HG02852 (cell line): ENCODE results near the gene CFAP97D1.

ENCODE experiments used
- ATAC-seq: cut with Tn5 transposase; IDR thresholded peaks from one replicate; pipeline ENCODE4 v1.9.1; 2021; ENCODE audit warnings: mild to moderate bottlenecking, moderate library complexity; ENCODE audit not compliant: unreplicated experiment

Gene CFAP97D1

DNA sequence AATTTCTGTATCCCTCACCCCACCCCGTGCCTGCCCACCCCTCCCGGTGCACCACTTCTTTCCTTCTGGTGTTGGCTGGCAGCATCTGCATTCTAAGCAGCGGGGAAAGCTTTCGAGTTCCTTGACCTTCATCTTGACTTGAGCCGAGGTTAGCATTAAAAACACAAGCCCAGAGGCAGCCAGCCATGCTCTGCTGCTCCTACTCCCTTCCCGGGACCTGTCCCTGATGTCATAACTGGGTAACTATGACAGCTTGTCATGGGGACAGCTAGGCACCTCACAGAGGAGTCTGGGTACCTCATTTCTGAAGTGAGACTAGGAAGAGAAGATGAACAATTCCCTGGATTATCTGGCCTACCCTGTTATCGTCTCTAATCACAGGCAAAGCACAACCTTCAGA lies at the start of gene CFAP97D1:
TSS of gene CFAP97D1 (plus strand) at position 301 of the 400 bp plus-strand sequence. CDS start at position 329, 28 bp downstream.
- ATAC-seq: no peak

DNA sequence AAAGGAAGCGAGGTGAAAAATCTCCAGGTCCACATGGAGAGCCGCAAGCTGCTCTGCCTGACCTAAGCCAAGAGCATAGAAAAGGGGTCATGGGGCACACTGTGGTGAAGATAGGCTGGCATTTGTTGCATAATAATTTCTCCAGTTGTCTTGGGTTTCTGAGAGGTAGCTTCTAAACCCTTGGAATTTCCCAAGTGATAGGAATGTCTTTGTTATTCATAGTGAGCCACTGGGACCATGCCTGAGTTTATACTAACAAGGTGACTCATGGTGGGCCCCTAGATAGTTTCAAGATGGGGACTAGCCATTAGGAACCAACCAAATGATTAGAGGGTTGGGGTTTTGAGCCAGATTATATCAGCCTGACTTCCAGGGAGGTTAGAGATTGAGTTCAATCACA lies 47.3 kb upstream of the CFAP97D1 start:
- no peak for ATAC-seq

GRCh38 chr17:43733956-43734355 lies 46.3 kb upstream of the CFAP97D1 start:
- ATAC-seq: no peak

DNA sequence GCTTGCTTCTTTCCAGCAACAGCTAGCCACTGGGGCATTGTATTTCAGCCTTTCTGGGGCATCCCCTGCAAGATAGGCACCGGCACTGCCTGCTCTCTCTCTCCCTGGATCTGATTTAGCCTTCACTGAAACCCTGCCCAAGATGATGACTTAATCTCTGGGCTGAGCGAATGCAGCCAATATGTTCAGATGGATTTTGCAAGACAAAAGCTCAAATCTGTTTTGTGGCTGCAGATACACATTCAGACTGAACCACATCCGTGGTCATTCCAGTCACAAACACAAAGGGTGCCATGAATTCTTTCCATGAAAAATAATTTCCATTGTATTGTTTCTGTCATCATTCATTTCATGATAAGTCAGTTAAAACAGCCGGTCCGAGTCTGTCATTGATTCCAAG lies 45.9 kb upstream of the CFAP97D1 start:
- ATAC-seq: no peak

- no peak for ATAC-seq
These were observed 43.8 kb upstream of the CFAP97D1 start for GRCh38 chr17:43736389-43736788.

DNA sequence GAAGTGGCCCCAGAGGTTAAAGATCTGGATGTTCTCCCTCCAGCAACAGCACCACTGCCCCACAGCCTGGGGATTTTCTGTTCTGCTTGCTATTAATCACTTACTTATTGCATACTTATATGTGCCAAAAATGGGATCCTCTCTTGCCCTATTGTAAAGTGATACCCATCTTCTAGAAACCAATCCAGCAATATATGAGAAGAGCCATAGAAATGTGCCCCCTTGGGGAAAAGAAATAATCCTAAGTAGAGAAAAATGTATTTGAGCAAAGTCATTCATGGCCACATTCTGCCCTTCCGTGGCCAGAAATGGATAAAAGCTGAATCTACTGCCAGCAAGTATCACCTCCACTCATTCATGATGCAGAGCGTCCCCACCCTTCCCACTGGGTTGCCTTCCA lies 42.5 kb upstream of the CFAP97D1 start:
- no peak for ATAC-seq

DNA sequence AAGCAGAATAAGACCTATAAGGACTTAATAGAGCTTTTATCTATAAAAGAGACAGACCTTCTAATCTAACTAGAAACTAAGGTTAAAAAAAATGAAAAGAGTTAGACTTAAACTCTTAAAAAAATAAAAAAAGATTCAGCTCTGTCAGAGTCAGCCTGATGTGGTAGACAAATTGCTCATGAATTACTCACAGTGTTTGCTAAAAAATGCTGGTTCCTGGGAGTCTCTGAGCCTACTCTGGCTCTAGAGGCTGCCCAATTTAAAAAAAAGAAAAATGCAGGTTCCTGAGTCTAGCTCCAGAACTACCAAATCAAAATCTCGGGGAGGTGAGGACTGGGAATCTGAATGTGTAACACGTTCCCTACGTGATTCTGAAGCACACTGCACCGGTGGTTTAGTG lies 39.7 kb upstream of the CFAP97D1 start:
- no peak for ATAC-seq

DNA sequence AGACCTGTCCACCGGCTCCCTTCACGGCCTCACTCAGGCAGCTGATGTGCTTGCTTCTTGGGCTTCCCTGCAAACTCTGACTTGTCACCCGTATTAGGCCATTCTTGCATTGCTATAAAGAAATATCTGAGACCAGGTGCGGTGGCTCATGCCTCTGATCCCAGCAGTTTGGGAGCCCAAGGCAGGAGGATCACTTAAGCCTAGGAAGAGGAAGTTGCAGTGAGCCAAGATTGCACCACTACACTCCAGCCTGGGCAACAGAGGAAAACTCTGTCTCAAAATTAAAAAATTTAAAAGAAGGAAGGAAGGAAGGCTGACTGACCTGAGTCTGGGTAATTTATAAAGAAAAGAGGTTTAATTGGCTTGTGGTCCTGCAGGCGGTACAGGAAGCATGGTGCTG lies 38.6 kb upstream of the CFAP97D1 start:
- no peak for ATAC-seq

DNA sequence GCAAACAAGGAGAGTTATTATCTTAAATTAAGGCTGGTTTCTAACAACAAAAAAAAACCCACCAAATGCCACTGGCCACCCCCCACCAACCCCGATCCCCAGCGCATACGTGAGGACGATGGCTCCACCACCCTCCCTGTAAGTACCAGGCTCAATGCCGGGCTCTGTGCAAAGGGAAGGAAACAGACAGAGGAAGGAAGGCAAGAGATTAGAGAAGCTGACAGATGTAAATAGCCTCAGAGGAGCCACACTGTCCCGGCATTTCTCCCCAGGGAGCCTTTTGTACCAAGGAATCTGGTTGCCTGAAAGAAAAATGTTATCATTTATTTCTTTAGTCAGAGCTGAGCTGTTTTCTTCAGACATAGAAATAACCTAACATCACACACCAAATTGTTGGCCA lies 34.7 kb upstream of the CFAP97D1 start:
- no peak for ATAC-seq

DNA sequence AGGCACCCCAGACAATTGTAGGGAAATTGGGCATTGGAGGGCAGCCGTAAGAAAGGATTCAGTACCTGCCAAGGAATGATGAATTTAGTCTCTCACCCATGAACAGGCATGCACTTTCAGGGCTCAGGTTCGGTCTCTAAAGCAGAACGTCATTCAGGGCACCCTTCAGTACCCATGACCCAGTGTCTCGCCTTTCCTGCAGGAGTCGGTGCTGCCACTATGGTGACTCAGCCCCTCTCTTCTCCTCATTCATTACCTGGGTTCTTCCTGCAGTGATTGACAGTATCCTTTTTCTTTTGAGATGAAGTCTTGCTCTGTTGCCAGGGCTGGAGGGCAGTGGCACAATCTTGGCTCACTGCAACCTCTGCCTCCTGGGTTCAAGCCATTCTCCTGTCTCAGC lies 30.1 kb upstream of the CFAP97D1 start:
- ATAC-seq: no peak

- ATAC-seq: no peak
These were observed 26.6 kb upstream of the CFAP97D1 start for GRCh38 chr17:43753493-43754129.

GRCh38 chr17:43754947-43755346 lies 25.3 kb upstream of the CFAP97D1 start:
- no peak for ATAC-seq

DNA sequence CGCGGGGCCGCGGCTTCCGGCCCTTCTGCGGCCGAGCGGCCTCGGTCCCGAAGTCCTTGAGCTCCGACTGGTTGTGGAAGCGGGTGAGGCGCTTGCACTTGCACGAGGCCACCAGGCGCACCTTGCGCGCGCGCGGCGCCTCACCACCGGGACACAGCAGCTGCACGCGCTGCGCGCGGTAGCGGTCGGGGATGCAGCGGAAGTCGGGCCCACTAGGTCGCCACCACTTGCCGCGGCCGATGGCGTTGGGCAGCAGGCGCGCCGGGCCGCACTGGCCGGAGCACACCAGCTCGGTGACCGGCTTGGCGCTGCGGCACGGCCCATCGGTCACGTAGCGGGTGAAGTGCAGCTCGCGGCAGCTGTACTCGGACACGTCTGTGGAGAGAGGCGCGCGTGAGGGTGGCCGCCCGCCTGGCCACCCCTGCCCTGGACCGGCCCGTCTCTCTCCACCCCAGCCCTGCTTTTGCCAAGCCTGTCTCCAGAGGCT lies 24.8 kb upstream of the CFAP97D1 start:
- ATAC-seq: no peak

DNA sequence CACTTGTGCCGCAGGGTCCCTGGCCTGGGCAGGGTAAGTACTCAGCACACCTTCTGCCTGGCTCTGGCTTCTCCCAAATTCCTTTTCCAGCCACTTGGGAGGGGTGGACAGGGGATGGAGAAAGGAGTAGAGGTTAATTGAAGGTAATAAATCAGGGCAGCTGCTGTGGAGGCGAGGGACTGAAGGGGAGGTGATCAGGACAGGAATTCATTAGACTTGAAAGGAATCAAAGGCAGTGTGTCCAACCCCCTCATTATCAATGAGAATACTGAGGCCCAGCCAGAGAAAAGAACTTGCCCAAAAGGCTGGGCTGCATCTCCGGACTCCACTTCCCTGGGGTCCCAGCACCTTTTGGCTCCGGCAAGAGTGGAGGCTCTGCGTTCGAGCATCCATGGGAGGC lies 24.0 kb upstream of the CFAP97D1 start:
- no peak for ATAC-seq

DNA sequence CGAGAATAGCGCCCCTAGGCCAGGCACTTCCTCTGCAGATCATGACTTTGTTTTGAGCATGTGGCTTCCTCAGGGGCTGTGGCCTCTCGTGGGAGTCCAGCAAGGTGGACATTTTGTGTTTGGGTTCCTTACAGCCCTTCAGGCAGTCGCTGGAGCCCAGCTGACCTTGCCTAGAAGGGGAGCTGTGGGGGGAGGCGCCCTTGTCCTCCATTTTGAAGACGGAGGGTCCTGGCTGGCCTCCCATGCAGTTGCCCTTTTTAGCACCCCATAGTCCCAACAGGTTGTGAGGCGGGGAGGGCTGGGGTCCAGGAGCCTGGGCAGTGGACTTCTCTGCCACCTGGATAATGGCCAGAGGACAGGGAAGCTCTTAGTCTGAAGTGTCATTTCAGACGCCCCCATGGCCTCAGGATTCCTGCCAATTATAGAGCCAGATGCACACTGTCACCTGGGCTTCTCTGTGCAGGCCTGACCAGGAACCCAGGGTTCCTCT lies 23.0 kb upstream of the CFAP97D1 start:
- no peak for ATAC-seq

DNA sequence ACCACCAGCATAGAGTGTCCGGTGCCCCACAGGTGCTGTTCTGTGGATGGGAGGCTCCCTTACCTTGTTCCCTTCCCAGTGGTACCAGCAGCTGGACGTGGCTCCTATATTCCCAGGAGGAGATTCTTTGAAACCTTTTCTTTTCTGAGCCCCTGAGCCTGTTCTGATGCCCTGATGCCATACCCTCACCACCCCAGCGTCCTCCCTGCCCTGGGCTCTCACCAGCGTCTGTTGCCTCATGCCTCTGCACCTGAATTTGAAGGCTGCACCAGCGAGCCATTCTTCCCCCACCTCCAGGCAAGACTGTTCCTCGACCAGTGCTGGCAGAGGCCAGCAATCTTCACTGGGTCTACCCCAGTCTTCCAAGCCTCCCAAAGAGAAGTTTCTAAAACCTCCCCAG lies 22.1 kb upstream of the CFAP97D1 start:
- ATAC-seq: no peak

GRCh38 chr17:43758497-43759174 lies 21.6 kb upstream of the CFAP97D1 start, which contains the start of gene SOST:
Gene SOST, minus strand, starts transcription at chr17:43758791. Its CDS starts 50 bp downstream, at chr17:43758741.
- no peak for ATAC-seq

GRCh38 chr17:43759836-43760235 lies 20.4 kb upstream of the CFAP97D1 start:
- no peak for ATAC-seq

DNA sequence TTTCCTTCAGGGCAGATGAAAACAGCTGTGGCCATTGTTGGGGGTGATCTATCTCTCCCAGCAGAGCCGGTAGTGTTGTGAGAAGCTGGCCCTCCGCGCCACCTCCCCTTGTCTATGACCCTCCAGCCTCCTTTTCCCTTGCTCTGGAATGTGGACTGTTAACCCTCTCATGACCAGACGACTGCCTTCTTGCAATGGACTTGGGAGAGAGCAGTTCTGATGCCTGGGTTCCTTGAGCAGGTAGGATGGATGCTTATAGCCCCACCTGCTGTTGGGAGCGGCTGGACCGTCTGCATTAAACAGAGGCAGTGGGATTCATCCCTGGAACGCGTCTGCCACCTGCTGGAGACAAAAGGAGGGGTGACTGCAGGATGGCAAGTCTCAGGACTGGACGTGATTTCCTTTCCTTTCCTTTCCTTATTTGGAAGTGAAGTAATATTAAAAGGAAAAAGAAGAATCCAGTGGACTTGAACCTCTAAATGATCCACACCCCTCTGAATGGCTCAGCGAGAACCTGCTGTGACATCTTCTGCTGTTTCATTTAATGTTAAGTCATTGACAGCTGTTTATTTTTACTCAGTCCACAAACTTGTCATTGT lies 19.9 kb upstream of the CFAP97D1 start:
- ATAC-seq: no peak

GRCh38 chr17:43766413-43767052 lies 13.7 kb upstream of the CFAP97D1 start:
- no peak for ATAC-seq

DNA sequence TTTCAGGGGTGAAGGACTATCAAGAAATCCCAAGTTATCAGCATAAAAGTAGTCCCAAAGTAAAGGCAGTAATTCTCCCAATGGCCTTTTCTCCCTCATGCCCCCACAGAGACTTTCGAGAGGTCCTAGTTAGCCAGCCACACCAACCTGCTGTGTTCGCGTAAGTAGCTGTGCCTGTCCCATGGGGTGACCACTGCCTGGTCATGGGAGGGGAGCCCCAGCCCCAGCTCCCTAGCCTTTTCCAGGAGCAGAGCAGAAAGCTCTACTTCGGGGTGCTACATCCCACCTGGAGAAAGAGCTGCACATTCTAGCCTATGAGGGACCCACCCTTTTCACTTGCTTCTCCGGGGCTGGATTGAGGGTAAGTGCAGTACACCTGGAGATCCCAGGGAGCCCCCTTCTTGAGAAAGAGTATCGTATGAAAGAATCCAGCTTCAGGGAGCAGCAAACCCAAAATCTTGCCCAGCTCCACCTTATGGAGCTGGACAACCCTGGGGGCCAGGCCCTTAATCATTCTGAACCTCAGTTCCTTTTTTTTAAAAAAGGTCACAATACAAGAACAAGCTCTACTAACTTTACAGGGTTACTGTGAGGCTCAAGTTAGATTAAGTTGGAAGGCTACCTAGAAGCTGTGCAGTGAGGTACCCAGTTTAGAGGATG lies 13.1 kb upstream of the CFAP97D1 start:
- no peak for ATAC-seq
